HepG2 (cell line): ENCODE data around the gene ARID3C. TPM values are rescaled to one million over a fixed set of nuclear protein-coding genes. Genes with fewer than 3 reads are reported as not detected.
A peak's percentile ranks its signal among the peaks of the same experiment; 100 is the strongest.

Source experiments
- E2F5 ChIP-seq: sonication (generic); formaldehyde crosslinking; conservative IDR thresholded peaks from 2 replicates; pipeline ENCODE4 v1.4.0; 2020; ENCODE audit warnings: missing genetic modification reagents
- GATA4 ChIP-seq: sonication (generic); IDR thresholded peaks from 2 replicates; pipeline ENCODE4 v1.6.1; 2016; ENCODE audit warnings: antibody characterized with exemption, low read depth, borderline replicate concordance
- HOXA3 ChIP-seq: sonication (generic); formaldehyde crosslinking; IDR thresholded peaks from 2 replicates; pipeline ENCODE4 v1.5.0; 2020; ENCODE audit warnings: missing genetic modification reagents
- KDM1A ChIP-seq: IDR thresholded peaks from 2 replicates; pipeline ENCODE4 v1.6.1; 2016; ENCODE audit warnings: missing compliant biosample characterization
- KLF15 ChIP-seq: sonication (generic); formaldehyde crosslinking; IDR thresholded peaks from 2 replicates; pipeline ENCODE4 v1.8.1; 2023; ENCODE audit warnings: borderline replicate concordance, mild to moderate bottlenecking, inconsistent platforms, missing genetic modification reagents, mixed read lengths
- MTERF4 ChIP-seq: sonication (generic); formaldehyde crosslinking; IDR thresholded peaks from 2 replicates; pipeline ENCODE4 v1.8.0; 2023; ENCODE audit warnings: mild to moderate bottlenecking, missing genetic modification reagents
- NR2F1 ChIP-seq, 2 experiments: fragments of 450-650 bp in 1 of 2; formaldehyde crosslinking in 1 of 2; IDR thresholded peaks; 2 replicates each; pipeline versions ENCODE4 v1.5.0 to v1.6.1; 2016 to 2020; ENCODE audit warnings: mild to moderate bottlenecking in 1 of 2, missing compliant biosample characterization in 1 of 2, missing genetic modification reagents in 1 of 2, moderate library complexity in 1 of 2
- PCBP1 ChIP-seq: fragments of 200-400 bp; formaldehyde crosslinking; IDR thresholded peaks from 2 replicates; pipeline ENCODE4 v1.6.1; 2017; ENCODE audit warnings: mild to moderate bottlenecking, low read depth, low read length, borderline replicate concordance
- RERE ChIP-seq: IDR thresholded peaks from 2 replicates; pipeline ENCODE4 v1.6.1; 2016; ENCODE audit warnings: low read depth, missing genetic modification reagents, missing compliant biosample characterization
- SOX6 ChIP-seq, 2 experiments: fragments of 450-650 bp in 1 of 2; sonication (generic) in 1 of 2; formaldehyde crosslinking in 1 of 2; IDR thresholded peaks; 2 replicates each; pipeline versions ENCODE4 v1.4.0 to v1.6.1; 2017 to 2020; ENCODE audit warnings: antibody characterized with exemption in 1 of 2, mild to moderate bottlenecking in 1 of 2, missing genetic modification reagents in 1 of 2
- ZBTB2 ChIP-seq: sonication (generic); formaldehyde crosslinking; IDR thresholded peaks from 2 replicates; pipeline ENCODE4 v1.8.0; 2022; ENCODE audit warnings: low read depth, missing genetic modification reagents
- ZBTB49 ChIP-seq: sonication (generic); formaldehyde crosslinking; IDR thresholded peaks from 2 replicates; pipeline ENCODE4 v1.4.0; 2020; ENCODE audit warnings: missing genetic modification reagents, borderline replicate concordance
- ZC3H13 ChIP-seq: sonication (generic); formaldehyde crosslinking; IDR thresholded peaks from 2 replicates; pipeline ENCODE4 v1.8.1; 2023; ENCODE audit warnings: mild to moderate bottlenecking, missing genetic modification reagents, moderate library complexity
- ZKSCAN8 ChIP-seq: IDR thresholded peaks from 2 replicates; pipeline ENCODE4 v1.6.1; 2016; ENCODE audit warnings: borderline replicate concordance, missing genetic modification reagents, missing compliant biosample characterization
- ZMYM4 ChIP-seq: sonication (generic); formaldehyde crosslinking; IDR thresholded peaks from 2 replicates; pipeline ENCODE4 v1.8.1; 2023; ENCODE audit warnings: mild to moderate bottlenecking, missing genetic modification reagents
- ZNF30 ChIP-seq: sonication (generic); formaldehyde crosslinking; IDR thresholded peaks from 2 replicates; pipeline ENCODE4 v1.5.0; 2020; ENCODE audit warnings: mild to moderate bottlenecking, missing genetic modification reagents
- polyA plus RNA-seq, 8 experiments: library from polyadenylated mRNA; depleted of rRNA in 3 of 8; stranded (reverse) in 7 of 8; unstranded in 1 of 8; fragments of >200 nt; fragmentation: Illumina TruSeq in 4 of 8; extraction: Trizol in 4 of 8; gene quantifications; 2 replicates each; pipeline versions ENCODE4 v1.2.1 to v1.2.3, GENCODE V29; 2011 to 2016; ENCODE audit warnings: low read depth in 4 of 8, missing spikeins in 1 of 8, mixed read lengths in 1 of 8; ENCODE audit not compliant: insufficient read depth in 1 of 8
- total RNA-seq, 5 experiments: library from RNA; depleted of rRNA; stranded (reverse); fragments of >200 nt; fragmentation: Illumina TruSeq; extraction: Trizol; gene quantifications; 2 replicates each; pipeline ENCODE4 v1.2.3, GENCODE V29; 2016; ENCODE audit warnings: low read depth in 1 of 5

Gene ARID3C
- total and polyA plus RNA-seq, 2 of the 13 experiments (the other 11 are each of a cell fraction or from before 2014, with no cell fraction given) = not detected

GRCh38 chr9:34651876-34652601 lies 23.2 kb upstream of the ARID3C start, which contains the start of gene IL11RA (continued):
- TF ChIP-seq ZBTB49 (CRISPR knock-in tag) (no peak), ZMYM4 (CRISPR knock-in tag) (peak; percentile 64), HOXA3 (CRISPR knock-in tag) (peak; percentile 80), ZC3H13 (CRISPR knock-in tag) (peak; percentile 80; the same call in 1 of the 2 replicates), SOX6 (IDR thresholded peaks at IDR 0.05) (no peak), SOX6 (CRISPR knock-in tag; IDR thresholded peaks at IDR 0.05) (peak; percentile 72), GATA4 (peak; percentile 59; the same call in 1 of the 2 replicates), ZBTB2 (CRISPR knock-in tag) (peak; percentile 61; the same call in 1 of the 2 replicates), KLF15 (no peak), KDM1A (CRISPR knock-in tag) (no peak; the same call in 1 of the 2 replicates), ZNF30 (CRISPR knock-in tag) (no peak), E2F5 (CRISPR knock-in tag) (0 out of 2 replicates have a peak, but pooled peaks have one; percentile 47), MTERF4 (CRISPR knock-in tag) (no peak; the same call in 1 of the 2 replicates), PCBP1 (0 out of 2 replicates have a peak, but pooled peaks have one; percentile 17), ZKSCAN8 (CRISPR knock-in tag) (no peak), RERE (CRISPR knock-in tag) (no peak), NR2F1 (CRISPR knock-in tag; IDR thresholded peaks at IDR 0.05) (peak; percentile 88 to 92)
